Activated T-cell treated with anti-CD3 and anti-CD28 coated beads, Interleukin-2, amount 50 U/mL, for 24 hours (primary cell): ENCODE data around the gene SS18L1.

Experiments
- DNase-seq: peaks from one replicate; pipeline ENCODE4 v3.0.0-alpha.2; 2020
- H3K27ac Mint-ChIP-seq: 2 replicates; pipeline ENCODE4 v1.8.0; 2020; ENCODE audit warnings: mild to moderate bottlenecking, mixed read lengths
- H3K27me3 Mint-ChIP-seq: 2 replicates; pipeline ENCODE4 v1.8.0; 2020; ENCODE audit warnings: mixed read lengths
- H3K36me3 Mint-ChIP-seq: 2 replicates; pipeline ENCODE4 v1.8.0; 2020; ENCODE audit warnings: low read depth, mixed read lengths
- H3K4me1 Mint-ChIP-seq: 2 replicates; pipeline ENCODE4 v1.8.0; 2020; ENCODE audit warnings: low read depth, mixed read lengths
- H3K4me3 Mint-ChIP-seq: 2 replicates; pipeline ENCODE4 v1.8.0; 2020; ENCODE audit warnings: mild to moderate bottlenecking, moderate library complexity, mixed read lengths
- H3K9me3 Mint-ChIP-seq: 2 replicates; pipeline ENCODE4 v1.8.0; 2020; ENCODE audit warnings: mixed read lengths

The SS18L1 gene

GRCh38 chr20:62162765-62163484 is 19.4 kb downstream of the SS18L1 start:
- Mint-ChIP-seq H3K4me1 (peaks cover 16% of the 10 kb centered on the region), H3K27me3 (no peaks in the 10 kb centered on the region), H3K4me3 (no peak overlapping the region), H3K9me3 (no peaks in the 10 kb centered on the region), H3K27ac (no peak overlapping the region), H3K36me3 (peaks cover 79% of the 10 kb centered on the region)
- no peak for DNase-seq

- Mint-ChIP-seq H3K9me3 (no peaks in the 10 kb centered on the region), H3K4me1 (peaks cover 14% of the 10 kb centered on the region), H3K27me3 (no peaks in the 10 kb centered on the region), H3K4me3 (no peak overlapping the region), H3K36me3 (peaks cover 81% of the 10 kb centered on the region), H3K27ac (no peak overlapping the region)
- DNase-seq = no peak
Observed at GRCh38 chr20:62163485-62163865, 19.9 kb downstream of the SS18L1 start.

GRCh38 chr20:62163986-62164762 is 20.6 kb downstream of the SS18L1 start:
- H3K27me3 Mint-ChIP-seq = no peaks in the 10 kb centered on the region
- H3K4me1 Mint-ChIP-seq = peaks cover 12% of the 10 kb centered on the region
- H3K4me3 Mint-ChIP-seq = no peak overlapping the region
- H3K36me3 Mint-ChIP-seq = peaks cover 85% of the 10 kb centered on the region
- no peak overlapping the region for H3K27ac Mint-ChIP-seq
- H3K9me3 Mint-ChIP-seq = no peaks in the 10 kb centered on the region
- no peak for DNase-seq

GRCh38 chr20:62164879-62165761 is 21.6 kb downstream of the SS18L1 start:
- no peaks in the 10 kb centered on the region for H3K9me3 Mint-ChIP-seq

GRCh38 chr20:62165762-62166399 is 22.3 kb downstream of the SS18L1 start:
- no peak overlapping the region for H3K4me3 Mint-ChIP-seq
- no peaks in the 10 kb centered on the region for H3K4me1 Mint-ChIP-seq
- H3K27ac Mint-ChIP-seq = no peak overlapping the region
- H3K9me3 Mint-ChIP-seq = no peaks in the 10 kb centered on the region
- DNase-seq = no peak
- no peaks in the 10 kb centered on the region for H3K27me3 Mint-ChIP-seq
- peaks cover 82% of the 10 kb centered on the region for H3K36me3 Mint-ChIP-seq

More at GRCh38 chr20:62164879-62165761, 21.6 kb downstream of the SS18L1 start:
- Mint-ChIP-seq H3K27me3 (no peaks in the 10 kb centered on the region), H3K27ac (no peak overlapping the region), H3K4me3 (no peak overlapping the region), H3K36me3 (peaks cover 86% of the 10 kb centered on the region), H3K4me1 (peaks cover 5% of the 10 kb centered on the region)
- no peak for DNase-seq

GRCh38 chr20:62167474-62167873 is 23.9 kb downstream of the SS18L1 start:
- no peaks in the 10 kb centered on the region for H3K9me3 Mint-ChIP-seq
- H3K36me3 Mint-ChIP-seq = peaks cover 75% of the 10 kb centered on the region
- no peak overlapping the region for H3K4me3 Mint-ChIP-seq
- DNase-seq = no peak
- H3K4me1 Mint-ChIP-seq = no peaks in the 10 kb centered on the region
- no peak overlapping the region for H3K27ac Mint-ChIP-seq
- no peaks in the 10 kb centered on the region for H3K27me3 Mint-ChIP-seq

- Mint-ChIP-seq H3K36me3 (peaks cover 73% of the 10 kb centered on the region), H3K4me3 (no peak overlapping the region), H3K27me3 (no peaks in the 10 kb centered on the region), H3K4me1 (no peaks in the 10 kb centered on the region), H3K27ac (no peak overlapping the region), H3K9me3 (no peaks in the 10 kb centered on the region)
- no peak for DNase-seq
Observed at GRCh38 chr20:62168061-62168460, 24.5 kb downstream of the SS18L1 start.

- H3K4me3 Mint-ChIP-seq = no peak overlapping the region
- no peaks in the 10 kb centered on the region for H3K4me1 Mint-ChIP-seq
- no peaks in the 10 kb centered on the region for H3K9me3 Mint-ChIP-seq
- no peak overlapping the region for H3K27ac Mint-ChIP-seq
- no peak for DNase-seq
- peaks cover 70% of the 10 kb centered on the region for H3K36me3 Mint-ChIP-seq
- H3K27me3 Mint-ChIP-seq = no peaks in the 10 kb centered on the region
Observed at GRCh38 chr20:62168890-62169435, 25.4 kb downstream of the SS18L1 start.

- DNase-seq = no peak
- Mint-ChIP-seq H3K4me1 (no peaks in the 10 kb centered on the region), H3K9me3 (no peaks in the 10 kb centered on the region), H3K36me3 (peaks cover 69% of the 10 kb centered on the region), H3K27ac (no peak overlapping the region), H3K27me3 (no peaks in the 10 kb centered on the region), H3K4me3 (no peak overlapping the region)
Observed at GRCh38 chr20:62170536-62170935, 27.0 kb downstream of the SS18L1 start.

- H3K36me3 Mint-ChIP-seq = peaks cover 69% of the 10 kb centered on the region
- no peak for DNase-seq
- no peaks in the 10 kb centered on the region for H3K9me3 Mint-ChIP-seq
- H3K27ac Mint-ChIP-seq = no peak overlapping the region
- H3K4me1 Mint-ChIP-seq = no peaks in the 10 kb centered on the region
- no peak overlapping the region for H3K4me3 Mint-ChIP-seq
- no peaks in the 10 kb centered on the region for H3K27me3 Mint-ChIP-seq
Observed at GRCh38 chr20:62171245-62171644, 27.7 kb downstream of the SS18L1 start.

- no peak overlapping the region for H3K27ac Mint-ChIP-seq
- H3K27me3 Mint-ChIP-seq = no peaks in the 10 kb centered on the region
- DNase-seq = no peak
- peaks cover 73% of the 10 kb centered on the region for H3K36me3 Mint-ChIP-seq
- no peak overlapping the region for H3K4me3 Mint-ChIP-seq
- H3K4me1 Mint-ChIP-seq = no peaks in the 10 kb centered on the region
- no peaks in the 10 kb centered on the region for H3K9me3 Mint-ChIP-seq
Observed at GRCh38 chr20:62172666-62173065, 29.1 kb downstream of the SS18L1 start.

GRCh38 chr20:62174021-62174804 is 30.6 kb downstream of the SS18L1 start:
- DNase-seq = no peak
- Mint-ChIP-seq H3K27me3 (no peaks in the 10 kb centered on the region), H3K4me3 (no peak overlapping the region), H3K9me3 (no peaks in the 10 kb centered on the region), H3K27ac (no peak overlapping the region), H3K4me1 (no peaks in the 10 kb centered on the region), H3K36me3 (peaks cover 72% of the 10 kb centered on the region)

GRCh38 chr20:62174870-62175624 is 31.5 kb downstream of the SS18L1 start:
- no peak overlapping the region for H3K27ac Mint-ChIP-seq
- H3K9me3 Mint-ChIP-seq = no peaks in the 10 kb centered on the region
- DNase-seq = no peak
- no peaks in the 10 kb centered on the region for H3K4me1 Mint-ChIP-seq
- H3K36me3 Mint-ChIP-seq = peaks cover 68% of the 10 kb centered on the region
- H3K4me3 Mint-ChIP-seq = no peak overlapping the region
- H3K27me3 Mint-ChIP-seq = no peaks in the 10 kb centered on the region
